NK-92 treated with Interleukin-12 subunit alpha and Interleukin-12 subunit beta, amount 100 ng/mL, for 24 hours (cell line): ENCODE results near the gene DOCK7.
"Not testable (repeated sequence)": the region's sequence is repeated elsewhere in the genome, so short reads cannot be mapped to it uniquely, and the experiment has no call there.

Experiments used
- DNase-seq: peaks from one replicate; lab custom pipeline; 2025; lab: John Stamatoyannopoulos, UW

DOCK7 gene

DNA sequence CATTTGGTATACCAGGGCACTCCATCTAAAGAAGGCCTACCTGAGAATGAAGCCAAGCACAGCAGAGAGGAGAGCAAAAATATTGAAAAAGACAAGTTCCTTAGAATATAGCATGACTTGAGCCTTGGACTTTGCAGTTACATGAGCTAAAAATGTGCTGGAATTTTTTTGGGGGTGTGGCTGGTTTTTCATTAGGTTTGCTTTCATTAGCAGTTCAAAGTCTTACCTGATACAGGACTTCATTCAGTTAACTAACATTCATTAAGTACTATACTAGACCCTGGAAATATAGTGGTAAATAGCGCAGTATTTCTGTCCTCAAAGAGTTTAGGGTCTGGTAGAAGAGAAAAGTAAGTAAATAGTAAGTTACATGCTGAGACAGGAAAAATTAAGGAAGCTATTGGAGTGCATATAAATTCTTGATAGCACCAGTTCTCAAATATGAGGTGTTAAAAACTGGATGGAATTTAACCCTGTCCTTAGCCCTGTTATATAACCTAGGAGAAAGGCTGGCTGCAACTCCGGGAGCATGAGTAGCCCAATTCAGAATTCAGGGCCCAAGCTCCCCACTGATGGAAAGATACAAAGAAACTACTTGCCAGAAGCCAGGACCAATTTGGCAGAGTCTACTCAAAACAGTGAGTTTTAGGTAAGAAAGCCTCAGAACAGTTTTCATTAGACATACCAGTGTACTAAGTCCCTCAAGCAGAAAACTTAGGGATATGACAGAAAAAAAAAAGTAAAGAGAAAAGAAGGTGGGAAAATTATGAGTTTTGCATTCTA, 3.1 kb upstream of the DOCK7 start:
- no peak for DNase-seq

DNA sequence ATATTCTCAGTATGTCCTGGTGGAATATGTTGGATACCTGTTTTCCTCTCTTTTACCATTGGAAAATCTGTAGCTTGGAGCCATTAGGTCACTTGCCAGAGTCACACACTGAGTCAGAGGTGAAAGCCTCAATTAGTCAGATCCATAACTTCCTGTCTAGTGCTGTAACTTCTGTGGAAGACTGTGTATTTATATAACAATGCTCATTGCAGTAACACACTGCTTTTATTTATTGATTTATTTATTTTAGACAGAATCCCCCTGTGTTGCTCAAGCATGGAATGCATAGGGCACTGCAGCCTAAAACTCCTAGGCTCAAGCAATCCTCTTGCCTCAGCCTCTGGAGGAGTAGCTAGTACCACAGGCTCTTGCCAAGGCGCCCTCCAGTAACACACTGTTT, 1.3 kb upstream of the DOCK7 start:
- DNase-seq = no peak

DNA sequence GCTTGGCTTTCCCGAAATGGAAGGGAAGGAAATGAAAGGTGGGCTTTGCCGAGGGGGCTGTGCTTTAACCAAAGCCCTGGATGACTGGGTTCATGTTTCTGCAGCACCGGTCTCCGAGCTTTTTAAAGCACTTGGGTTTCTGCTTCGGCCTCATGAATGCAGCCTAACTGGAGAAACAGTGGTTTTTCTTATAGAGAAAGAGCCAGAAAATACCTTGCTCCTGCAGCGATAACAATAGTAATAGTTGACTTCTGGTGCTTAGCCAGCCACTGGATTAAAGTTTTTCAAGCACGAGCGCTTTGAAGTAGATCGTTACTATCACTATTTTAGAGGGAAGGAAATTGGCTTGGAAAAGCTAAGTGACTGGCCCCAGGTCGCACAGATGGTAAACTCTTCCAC, 500 bp upstream of the DOCK7 start:
- no peak for DNase-seq

DNA sequence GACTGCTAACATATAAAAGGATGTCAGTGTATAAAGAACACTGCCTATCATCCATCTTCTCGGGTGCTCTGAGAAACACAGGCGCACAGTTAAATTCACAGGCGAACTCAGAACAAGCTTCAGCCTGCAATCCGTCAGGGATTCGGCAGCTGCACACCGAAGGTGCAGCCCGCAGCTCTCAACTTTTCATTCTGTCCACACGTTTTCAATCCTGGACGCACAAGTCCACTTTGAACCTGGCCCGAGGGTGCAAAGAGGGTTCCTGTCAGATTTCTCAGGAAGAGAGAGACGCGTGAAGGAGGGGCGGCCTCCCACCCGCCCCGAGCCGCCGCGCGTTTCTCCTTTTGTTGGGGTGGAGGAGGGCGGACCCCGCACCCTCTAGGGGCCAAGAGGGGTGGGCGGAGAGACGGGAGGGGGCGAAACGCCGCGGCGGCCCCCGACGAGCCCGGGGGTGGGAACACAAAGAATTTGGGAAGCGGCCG, 724 bp downstream of the DOCK7 start:
- no peak for DNase-seq

DNA sequence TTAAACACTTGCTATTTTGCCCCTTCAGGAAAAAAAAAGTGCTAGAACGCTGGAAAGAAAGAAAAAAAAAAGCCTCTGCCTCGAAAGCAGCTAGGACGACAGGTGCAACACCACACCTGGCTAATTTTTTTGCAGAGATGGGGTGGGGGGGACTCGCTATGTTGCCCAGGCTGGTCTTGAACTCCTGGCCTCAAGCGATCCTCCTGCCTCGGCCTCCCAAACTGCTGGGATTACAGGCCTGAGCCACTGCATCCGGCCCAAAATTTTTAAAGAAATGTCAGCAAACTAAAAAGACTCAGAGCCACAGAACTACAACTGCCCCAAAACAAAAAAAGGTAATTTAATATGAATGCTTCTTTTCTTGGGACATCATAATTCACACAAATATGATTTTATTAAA, 1.4 kb downstream of the DOCK7 start:
- no peak for DNase-seq

DNA sequence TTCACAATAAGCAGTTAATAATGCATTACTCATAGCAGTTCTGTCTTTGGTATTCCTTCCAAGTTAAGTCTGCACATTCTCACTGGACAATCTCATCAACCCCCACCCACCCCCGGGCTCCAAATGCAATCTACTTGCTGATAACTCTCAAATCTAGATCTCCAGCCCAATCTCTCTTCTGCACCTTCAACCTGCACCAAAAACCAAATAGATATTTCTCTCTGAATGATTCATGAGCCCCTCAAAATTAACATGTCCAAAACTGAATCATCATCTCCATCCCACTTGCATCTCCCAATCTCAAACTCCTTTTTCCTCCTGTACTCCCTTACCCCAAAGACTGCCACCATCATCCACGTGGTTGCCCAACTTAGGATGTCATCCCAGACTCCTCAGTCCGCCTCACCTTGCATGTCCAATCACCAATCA, 2.7 kb downstream of the DOCK7 start:
- DNase-seq = no peak

DNA sequence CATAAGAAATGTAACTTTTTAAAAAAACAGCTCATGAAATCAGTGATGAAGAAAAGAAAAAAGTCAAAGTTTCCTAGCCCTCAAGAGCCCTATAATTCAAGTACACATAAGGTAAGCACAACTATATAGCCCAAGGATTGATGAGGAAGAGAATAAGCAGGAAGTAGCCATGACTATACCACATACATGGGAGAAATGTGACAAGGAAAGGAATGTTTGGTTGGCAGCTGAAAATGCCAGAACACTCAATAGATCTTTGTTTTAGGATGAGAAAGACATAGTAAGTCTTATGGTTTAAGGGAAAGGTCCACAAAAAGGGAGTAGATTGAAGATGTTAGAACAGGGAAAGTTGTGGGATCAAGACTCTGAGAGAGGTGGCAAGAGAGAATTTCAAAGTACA, 5.7 kb downstream of the DOCK7 start:
- no peak for DNase-seq

DNA sequence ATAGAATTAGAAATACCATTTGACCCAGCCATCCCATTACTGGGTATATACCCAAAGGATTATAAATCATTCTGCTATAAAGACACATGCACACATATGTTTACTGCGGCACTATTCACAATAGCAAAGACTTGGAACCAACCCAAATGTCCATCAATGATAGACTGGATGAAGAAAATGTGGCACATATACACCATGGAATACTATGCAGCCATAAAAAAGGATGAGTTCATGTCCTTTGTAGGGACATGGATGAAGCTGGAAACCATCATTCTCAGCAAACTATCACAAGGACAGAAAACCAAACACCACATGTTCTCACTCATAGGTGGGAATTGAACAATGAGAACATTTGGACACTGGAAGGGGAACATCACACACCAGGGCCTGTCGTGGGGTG, 7.2 kb downstream of the DOCK7 start:
- not testable (repeated sequence) for DNase-seq

DNA sequence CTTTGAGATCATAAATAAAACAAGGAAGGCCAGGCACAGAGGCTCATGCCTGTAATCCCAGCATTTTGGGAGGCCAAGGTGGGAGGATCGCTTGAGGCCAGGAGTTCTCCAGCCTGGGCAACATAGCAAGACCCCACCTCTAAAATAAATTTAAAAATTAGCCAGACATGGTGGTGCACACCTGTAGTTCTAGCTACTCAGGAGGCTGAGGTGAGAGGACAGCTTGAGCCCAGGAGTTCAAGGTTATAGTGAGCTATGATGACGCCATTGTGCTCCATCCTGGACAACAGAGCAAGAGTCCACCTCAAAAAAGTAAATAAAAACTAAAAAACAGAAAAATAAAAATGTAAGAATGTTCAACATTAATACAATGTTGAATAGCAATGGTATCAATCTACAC, 10.4 kb downstream of the DOCK7 start:
- not testable (repeated sequence) for DNase-seq

DNA sequence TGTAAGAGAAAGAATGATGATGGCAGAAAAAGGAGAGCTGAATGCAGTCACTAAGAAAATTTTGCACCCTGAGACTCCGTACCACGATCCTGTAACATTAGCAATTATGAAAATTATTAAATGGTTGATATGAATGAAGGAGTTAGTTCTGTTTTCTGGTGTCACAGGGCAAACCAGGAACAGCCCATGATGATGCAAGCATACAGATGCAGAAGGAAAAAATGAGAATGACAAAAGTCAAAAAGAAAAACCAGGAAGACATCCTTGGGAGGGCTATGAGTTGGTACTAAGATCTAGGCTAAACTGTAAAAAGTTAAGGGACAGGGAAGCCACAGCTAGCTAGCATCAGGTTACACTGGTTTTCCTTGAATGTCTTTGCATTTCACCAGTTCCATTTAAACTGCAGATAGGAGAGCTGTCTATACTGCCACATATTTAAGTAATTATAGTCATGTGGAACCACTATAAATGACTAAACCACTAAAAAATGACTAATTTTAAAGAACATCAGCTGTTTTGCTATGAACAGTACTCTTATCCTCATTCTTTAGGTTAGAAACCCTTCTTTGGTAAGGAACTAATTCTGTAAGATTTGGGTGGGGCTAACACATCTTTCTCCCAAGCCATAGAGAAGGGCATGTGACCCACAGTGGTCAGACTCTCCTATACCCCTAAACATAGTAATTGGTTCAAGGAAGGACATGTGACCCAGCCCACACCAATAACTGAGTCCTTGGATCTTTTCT, 11.4 kb downstream of the DOCK7 start:
- DNase-seq = no peak

DNA sequence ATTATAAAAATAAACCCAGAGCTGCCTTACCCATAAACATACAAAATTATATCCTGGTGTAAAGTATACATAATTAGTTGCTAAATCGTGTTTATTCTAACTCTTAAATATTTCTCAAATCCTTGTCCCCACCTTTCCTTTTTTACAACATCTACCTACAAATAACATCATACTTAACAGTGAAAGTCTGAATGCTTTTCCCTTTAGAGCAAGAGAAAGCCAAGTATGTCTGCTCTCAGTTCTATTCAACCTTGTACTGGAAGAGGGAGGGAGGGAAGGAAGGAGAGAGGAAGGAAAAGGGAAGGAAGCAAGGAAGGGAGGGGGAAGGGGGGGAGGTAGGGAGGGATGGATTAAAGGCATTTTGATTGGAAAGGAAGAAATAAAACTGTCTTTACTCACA, 14.6 kb downstream of the DOCK7 start:
- no peak for DNase-seq

DNA sequence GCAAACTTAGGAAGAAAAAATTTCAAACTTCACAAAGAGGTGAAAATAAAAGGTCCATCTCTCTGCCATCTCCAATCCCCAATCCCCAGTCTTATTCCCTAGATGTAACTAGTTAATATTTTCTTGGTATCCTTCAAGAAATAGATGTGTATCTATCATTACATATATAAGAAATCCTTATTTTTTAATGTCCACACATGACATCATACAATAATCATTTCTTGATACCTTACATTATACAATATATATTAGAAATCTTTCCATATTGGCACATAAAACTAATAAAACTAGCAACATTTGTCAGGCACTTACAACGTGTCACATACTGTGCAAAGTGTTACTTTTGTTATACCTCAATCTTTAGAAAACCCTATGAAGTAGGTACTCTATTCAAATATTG, 16.2 kb downstream of the DOCK7 start:
- no peak for DNase-seq

DNA sequence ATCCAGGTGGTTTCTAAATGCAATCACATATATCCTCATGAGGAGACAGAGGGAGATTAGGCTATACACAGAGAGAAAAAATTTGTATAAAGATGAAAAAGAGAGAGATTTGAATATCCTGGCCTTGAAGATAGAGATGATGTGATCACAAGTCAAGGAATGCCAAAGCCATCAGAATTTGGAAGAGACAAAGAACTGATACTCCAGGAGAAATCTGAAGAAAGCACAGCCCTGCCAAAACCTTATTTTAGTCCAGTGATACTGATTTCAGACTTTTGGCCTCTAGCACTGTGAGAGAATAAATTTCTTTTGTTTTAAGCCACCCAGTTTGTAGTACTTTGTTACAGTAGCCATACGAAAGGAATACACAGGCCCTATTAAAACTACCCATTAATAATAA, 33.4 kb downstream of the DOCK7 start:
- DNase-seq = no peak

DNA sequence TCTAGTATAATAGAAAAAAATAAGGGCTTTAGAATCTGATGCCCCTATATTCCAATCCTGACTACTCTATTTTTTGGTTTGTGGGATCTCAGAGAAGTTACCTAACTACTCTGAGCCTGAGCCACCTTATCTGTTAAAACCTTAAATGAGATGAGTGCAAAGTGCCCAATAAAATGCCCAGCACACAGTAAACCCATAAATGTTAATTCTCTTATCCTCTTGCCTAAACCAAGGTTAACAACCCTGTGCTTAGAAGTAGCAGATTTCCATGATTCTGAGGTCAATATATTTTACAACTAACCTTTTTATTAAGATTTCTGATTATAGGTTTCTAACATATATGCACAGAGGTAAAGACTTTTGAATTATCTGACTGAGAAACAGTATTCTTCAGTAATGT, 35.8 kb downstream of the DOCK7 start:
- DNase-seq = no peak

DNA sequence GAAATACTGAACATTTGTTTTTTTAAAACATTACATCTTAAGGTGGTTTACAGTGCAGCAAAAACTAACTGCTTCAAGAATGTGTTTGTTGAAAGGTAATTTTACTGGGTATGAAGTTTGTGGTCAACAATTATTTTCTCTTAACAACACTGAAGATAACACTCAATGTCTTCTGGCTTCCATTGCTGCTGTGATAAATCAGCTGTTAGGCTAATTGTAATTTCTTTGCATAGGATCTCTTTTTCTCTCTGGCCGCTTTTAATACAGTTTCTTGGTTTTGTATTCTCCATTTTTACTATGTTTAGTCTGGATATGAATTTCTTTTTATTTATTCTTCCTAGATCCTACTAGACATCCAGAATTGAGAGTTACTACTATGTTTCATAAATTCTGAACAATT, 44.9 kb downstream of the DOCK7 start:
- DNase-seq = no peak

DNA sequence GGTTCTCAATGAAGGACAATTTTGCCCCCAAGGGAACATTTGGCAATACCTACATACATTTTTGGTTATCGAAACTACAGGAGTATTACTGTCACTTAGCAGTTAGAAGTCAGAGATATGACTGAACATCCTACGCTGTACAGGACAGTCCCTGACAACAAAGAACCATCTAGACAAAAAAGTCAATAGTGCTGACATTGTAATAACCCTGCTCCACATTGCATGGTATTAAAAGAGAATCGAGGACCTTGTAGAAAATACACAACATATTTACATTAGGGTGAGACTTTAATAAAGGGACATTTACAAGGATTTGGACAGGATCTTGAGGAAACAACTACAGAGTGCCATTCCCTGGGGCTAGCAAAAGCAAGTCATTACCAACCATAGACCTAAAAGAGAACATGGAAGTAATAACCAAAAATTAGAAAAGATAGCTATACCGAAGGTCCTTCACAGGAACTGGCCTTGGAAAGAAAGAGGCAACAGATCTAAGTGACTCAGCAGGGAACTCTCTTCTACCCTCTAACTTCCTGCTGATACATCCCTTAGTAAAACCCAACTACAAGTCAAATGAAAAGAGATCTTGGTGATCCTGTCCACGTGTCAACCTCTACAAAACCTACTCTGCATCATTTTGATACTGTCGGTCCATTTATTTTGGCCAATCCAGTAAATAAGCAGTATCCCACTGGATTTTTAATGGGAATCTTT, 50.6 kb downstream of the DOCK7 start:
- DNase-seq = no peak

DNA sequence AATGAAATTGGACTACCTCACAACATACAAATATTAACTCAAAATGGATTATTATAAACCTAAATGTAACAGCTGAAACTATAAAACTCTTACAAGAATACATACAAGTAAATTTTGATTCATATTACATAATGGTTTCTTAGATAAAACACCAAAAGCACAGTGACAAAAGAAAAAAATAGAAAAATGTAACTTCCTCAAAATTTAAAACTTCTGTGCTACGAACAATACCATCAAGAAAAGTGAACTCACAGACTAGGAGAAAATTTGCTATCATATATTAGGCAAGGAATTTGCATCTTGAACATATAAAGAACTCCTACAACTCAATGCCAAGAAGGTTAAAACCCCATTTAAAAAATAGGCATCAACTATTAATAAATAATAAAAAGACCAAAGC, 59.7 kb downstream of the DOCK7 start:
- no peak for DNase-seq

DNA sequence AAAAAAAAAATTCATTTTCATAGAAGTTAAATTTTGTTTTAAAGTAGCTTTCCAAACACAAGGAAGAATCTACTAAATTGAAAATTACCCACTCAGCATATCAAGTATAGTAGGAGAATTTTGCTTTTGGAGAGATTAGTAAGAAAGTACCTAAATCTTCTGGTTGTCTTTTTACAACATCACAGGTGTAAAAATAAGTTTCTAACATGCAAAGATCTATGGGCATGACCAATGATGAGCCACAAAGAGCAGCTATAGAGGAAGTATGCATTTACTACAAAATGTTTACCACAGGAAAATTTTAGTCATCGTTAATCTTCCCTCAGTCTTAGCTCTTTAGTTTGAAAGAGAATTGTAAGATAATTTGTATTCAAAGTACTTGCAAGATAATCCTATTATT, 62.8 kb downstream of the DOCK7 start:
- no peak for DNase-seq

DNA sequence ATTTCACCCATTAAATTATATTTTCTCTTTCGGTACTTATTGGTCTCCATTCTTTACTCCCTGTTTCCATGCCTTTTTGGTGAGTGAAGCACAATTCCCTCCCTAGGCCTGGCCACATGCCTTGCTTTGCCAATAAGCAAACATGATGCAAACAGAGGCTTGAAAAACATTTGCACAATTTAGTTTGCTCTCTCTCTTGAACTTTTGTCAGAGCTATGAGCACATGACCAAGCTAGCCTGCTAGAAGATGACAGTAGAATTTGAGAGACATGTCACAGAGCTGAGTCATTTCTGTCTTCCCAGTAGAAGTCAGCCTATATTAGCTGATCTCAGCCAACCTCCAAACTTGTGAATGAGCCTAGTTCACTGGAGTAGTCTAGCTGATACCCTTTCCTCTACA, 66.3 kb downstream of the DOCK7 start:
- no peak for DNase-seq

DNA sequence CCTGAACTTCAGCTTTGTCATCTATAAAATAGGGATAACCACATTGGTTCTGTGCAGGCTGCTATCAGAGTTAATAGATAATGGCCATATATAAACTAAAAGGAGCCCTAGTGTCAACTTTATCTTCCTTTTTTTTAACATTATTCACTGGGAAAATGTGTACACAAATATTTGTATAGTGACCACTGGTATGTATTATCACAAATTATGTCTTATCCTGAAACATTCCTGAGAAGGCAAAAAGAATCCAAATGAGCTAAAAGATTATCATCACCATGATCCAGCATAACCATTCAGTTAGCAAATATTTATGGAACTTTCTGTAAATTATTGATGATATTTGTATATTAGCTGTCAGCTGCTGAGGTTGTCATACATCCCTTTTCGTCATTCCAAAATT, 74.3 kb downstream of the DOCK7 start:
- no peak for DNase-seq

DNA sequence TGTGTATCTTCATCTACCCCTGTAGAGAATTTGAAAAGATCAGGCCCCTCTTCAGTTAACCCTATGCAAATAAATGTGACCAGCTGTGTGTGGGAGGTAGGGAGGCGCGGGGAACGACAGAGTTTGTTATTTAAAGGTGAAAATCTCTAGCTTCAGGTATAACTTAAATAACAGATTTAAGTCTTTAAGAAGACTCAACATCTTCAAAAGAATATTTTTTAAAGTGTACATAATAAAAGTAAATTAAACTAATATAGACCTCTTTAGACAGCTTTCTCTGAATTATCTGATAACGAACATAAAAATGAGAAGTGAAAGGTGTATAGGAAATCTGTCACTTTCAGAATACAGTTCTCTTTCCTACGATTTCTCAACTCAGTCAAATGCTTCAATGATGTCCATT, 74.9 kb downstream of the DOCK7 start:
- no peak for DNase-seq

DNA sequence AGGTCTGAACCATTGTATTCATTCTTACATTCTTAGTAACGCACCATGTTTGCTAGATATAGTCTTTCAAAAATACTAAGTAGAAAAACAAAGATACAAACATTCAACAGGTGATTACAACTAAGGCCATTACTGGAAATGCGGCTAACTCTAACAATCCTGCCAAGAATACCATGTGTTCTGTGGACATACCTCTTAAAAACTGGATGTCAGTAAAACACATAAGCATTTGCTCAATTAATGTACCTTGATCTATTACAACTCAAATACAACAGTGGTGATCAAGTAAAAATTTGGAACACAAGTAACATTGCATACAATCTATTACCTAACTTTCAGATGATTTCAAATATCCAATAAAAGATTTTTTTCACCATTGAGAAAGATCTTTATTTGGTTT, 75.4 kb downstream of the DOCK7 start:
- DNase-seq = no peak

DNA sequence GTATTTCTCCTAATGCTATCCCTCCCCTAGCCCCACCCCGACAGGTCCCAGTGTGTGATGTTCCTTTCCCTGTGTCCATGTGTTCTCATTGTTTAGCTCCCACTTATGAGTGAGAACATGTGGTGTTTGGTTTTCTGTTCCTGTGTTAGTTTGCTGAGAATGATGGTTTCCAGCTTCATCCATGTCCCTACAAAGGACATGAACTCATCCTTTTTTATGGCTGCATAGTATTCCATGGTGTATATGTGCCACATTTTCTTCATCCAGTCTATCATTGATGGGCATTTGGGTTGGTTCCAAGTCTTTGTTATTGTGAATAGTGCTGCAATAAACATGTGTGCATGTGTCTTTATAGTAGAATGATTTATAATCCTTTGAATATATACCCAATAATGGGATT, 77.6 kb downstream of the DOCK7 start:
- DNase-seq = not testable (repeated sequence)
